Measurements from ENCODE around the gene LMBR1L.

The LMBR1L gene

GRCh38 chr12:49051373-49051764 lies 59.3 kb downstream of the LMBR1L start:
- no peak for DNase-seq

GRCh38 chr12:49050507-49051372 lies 59.9 kb downstream of the LMBR1L start:
- no peak for DNase-seq

- no peak for DNase-seq
Observed at GRCh38 chr12:49049566-49050224, 61.0 kb downstream of the LMBR1L start.

GRCh38 chr12:49048953-49049352 lies 61.7 kb downstream of the LMBR1L start:
- DNase-seq = no peak
